GM19463 (cell line): ENCODE results near the gene TM2D1.

Experiments
- ATAC-seq: cut with Tn5 transposase; IDR thresholded peaks from one replicate; pipeline ENCODE4 v1.9.1; 2021; ENCODE audit warnings: mild to moderate bottlenecking, moderate library complexity; ENCODE audit not compliant: unreplicated experiment

Gene TM2D1

DNA sequence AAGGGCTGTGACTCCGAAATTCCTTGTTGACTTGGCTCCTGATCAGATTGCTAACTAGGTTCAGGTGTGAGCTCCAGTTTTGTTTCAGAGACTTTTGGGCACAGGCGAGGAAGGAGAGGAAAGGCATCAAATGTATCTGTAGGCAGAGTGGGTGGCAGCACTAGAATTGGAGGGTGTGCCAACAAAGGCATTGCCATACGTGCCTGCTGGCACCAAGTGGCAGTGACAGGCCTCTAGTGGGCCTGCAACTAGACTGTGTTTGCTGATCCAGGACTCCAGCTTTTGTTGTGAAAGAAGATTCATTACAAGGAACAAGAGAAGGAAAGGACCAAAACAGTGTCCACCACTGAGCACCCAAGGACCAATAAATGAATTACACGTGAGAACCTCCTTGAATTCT is 79.5 kb downstream of the TM2D1 start:
- ATAC-seq, result no peak

DNA sequence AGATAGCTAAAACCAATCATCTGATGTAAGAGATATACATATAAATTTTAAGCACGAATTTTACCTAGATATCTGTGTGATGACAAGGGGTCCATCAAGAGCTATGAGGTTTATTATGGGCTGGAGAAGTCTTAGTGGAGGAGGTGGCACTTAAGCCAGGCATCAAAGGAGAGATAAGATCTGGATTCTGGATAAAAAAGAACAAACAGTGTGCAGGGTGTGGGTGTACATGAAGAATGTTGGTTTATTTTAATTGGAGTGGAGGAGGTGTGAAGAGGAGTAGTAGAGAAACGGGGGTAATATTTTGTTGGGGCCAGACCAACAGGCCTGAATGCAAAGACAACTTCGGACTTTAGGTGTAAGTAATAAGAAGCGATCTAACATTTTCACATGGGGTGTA is 80.6 kb downstream of the TM2D1 start:
- no peak for ATAC-seq

DNA sequence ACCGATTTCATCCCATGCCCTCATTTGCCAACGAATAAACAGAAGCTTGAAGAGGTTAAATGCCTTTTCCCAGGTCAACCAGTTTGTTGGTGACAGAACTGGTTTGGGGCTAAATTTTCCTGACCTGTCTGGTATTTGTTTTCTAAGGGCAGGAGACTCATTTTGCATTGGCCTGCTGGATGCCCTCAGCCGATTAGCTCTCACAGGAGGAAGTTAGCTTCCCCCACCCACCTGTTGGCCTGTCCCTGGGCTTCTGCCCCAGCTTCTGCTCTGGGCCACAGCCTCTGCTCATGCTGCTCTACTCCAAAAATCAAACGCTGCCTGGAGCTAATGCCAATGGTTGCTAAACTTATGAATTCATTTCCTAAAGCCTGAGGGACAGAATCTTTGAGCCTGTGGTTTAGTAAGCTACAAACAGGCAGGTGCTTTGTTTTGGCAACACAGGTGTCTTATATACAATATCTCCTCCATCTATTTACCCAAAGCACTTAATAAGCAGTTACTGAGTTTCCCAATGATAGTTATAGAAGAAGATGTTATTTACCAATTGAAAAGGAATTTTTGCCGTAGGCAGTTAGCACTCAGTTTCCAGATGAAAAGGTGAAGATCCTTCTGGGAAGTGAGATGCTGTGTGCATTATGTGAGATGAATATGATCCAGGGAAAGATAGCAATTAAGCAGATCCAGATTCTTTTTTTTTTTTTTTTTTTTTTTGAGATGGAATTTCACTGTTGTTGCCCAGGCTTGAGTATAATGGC is 82.3 kb downstream of the TM2D1 start:
- no peak for ATAC-seq

DNA sequence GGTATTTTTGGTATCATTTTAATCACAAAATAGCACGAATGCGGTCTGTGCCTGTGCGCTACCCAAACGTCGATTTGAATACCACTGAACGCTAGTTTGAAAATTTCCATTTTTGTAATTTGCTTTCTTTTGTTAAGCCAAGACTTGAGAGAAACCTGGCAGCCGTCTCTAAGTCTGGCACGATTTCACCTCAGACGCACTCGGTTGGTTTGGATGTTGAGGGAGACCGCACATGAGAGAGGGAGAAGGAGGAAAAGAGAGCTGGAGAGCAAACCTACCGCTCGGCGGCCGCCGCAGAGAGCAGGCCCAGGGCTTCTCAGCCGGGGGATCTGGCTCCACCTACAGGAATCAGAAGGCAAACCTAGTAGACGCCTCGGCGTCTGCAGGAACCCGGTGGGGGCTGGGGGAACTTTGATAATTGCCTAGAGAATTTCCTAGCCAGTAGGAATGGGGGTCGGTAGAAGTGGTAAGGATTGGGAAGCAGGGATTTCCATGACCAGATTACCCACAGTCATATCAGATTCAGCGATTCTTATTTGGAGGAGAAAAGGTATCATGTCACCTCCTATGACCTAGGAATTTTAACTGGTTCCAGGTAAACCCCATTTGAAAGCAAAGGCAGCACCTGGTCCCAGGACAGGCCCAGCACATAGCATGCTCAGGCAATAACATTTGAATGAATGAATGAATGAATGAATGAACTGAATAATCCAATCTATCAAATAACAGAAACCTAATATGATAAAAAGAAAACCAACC is 83.2 kb downstream of the TM2D1 start:
- peak; percentile 98 for ATAC-seq

DNA sequence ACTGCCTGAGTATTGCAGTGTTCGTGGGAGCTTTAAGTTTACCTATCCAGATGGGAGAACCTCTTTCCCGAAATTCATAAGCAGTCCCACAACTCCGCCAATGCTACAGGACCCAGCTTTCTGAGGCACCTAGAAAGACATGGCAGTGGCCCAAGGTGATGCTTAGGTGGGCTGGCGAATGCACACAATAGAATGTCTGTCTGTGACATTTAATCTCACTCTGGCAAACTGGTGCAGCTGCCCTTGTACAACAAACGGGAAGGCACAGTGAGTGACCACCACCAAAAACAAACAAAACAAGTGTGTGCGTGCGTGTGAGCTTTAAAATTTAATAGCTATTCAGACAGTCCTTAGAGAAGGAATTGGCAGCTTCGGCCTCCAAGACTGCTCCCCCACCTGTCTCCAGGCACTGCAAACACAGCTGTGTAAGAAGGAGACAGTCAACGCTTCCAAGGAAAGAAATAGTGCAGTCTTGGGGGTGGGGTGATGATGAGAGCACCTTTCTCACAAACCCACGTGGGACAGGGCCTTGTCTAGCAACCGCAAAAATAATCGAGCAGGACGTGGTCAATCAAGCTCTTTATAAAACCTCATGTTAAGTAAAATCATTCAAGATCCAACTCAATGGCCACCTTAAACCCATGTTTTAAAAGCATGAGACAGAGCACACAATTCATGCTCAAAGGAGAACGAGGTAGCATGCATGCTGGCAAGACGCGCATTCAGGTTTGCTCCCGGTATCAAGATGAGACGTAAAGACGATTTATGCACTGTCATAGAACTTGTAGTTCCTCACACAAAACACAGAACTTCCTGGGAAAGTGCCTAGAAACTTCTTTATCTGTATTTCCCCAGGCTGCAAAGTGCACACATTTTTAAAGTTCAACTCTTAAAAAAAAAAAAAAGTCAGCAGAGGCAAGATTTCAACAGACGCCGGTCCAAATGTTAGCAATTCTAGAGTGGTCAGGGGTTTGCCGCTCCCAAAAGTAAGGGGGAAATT is 84.1 kb downstream of the TM2D1 start:
- no peak for ATAC-seq

DNA sequence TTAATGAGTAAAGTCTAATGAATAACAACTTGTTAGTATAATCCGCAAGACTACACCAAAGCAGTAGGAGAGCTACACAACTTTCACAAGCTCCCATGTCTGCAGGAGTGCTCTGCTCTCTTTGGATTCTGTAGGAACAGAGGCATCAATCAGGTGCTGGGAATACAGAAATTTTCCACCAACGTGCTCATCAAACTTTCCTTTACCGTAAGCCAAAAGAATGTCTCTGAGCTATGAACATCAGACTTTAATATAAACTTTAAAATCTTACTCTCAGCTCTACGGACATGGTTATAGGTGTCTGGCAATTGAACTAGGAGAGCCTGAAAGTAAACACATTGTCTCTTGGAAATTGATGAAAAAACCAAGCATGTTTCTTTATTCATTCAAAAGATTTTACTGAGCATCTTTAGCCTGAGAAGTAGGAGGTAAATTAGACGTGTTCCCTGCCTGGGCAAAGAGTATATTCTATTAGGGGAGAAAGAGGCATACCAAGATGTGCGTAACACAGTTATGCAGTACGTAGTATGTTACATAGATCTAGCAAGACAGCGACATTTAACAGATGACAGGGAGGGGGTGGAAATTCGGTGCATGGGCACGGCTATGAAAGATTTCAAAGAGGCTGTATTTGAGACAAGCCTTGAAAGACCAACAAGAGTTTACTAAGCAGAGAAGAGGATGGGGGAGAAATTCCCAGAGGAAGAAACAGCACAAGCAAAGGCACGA is 85.2 kb downstream of the TM2D1 start:
- no peak for ATAC-seq

DNA sequence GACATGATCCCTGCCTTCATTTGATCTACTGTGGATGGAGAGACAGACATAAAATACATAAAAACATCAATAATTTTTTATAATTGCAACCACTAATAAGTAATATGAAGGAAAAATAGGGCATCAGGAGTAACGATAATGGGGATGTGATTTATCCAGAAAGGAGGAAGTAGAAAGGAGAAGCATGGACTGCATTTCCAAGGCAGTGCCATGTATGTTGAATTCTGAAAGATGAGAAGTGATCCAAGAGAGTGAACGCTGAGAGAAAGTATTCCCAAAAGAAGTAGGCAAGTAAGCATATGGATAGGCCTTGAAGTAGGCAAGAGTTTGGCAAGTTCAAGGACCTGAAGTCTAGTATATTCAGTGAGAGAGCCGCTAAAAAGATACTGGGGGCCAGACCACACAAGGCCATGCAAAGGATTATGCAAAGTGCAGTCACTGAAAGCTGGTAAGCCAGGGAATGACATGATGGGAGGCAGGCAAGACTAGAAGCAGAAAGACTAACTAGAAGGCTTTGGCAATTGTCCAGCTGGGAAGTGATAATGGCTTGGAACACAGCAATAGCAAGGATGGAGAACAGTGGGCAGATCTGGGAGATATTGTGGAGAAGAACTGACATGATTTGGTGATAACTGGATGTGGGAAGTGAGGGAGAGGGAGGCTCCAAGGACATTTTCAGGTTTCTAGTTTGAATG is 85.9 kb downstream of the TM2D1 start:
- no peak for ATAC-seq

DNA sequence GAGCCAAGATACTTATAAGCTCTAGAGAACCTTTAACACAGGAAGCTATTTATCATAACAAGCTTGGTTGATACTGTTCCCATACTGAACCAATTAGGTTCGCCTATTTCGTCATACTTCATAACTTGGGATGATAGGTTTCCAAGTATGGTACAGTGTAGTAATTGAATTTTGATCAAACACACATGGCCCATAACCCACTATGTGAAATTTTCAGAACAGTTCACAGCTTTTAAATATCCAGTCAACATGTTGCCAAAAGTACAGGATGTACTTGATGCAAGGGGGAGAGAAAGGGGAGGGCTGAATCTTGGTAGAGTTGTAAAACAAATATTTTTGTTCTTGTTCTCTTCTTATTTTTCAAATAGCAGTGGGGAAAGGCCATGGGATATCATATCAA is 86.6 kb downstream of the TM2D1 start:
- no peak for ATAC-seq

DNA sequence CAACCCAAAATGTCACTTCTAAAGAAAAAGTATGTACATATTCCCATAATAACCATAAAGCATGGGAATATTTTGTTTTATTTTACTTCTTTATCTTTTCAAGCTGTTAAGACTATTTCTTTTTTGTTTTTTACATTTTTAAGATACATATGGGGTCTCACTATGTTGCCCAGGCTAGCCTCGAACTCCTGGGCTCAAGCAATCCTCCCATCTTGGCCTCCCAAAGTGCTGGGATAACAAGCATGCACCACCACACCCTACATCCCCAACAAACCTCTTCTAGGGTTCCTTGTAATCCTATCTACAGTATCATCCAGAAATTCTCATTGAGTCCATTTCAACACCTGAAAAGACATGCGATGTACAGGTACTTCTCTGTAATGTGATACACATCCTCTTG is 87.5 kb downstream of the TM2D1 start:
- no peak for ATAC-seq

DNA sequence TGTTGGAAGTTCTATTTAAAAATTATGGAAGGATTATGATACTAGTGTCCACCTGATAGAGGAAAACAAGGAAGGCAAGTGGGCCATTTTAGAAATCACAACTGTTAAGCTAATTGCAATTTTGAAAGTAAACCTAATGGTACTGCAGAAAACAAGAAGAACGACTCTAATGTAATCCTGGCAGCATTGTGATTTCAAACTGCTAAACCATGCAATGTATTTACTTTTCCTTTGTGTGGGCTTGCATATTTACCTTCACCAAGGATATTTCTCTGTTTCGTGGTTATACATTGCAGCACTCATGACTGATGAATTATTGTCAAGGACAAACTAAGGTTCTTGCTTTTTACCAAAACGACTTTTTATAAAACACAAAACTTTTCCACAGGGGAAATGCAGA is 88.1 kb downstream of the TM2D1 start:
- no peak for ATAC-seq

DNA sequence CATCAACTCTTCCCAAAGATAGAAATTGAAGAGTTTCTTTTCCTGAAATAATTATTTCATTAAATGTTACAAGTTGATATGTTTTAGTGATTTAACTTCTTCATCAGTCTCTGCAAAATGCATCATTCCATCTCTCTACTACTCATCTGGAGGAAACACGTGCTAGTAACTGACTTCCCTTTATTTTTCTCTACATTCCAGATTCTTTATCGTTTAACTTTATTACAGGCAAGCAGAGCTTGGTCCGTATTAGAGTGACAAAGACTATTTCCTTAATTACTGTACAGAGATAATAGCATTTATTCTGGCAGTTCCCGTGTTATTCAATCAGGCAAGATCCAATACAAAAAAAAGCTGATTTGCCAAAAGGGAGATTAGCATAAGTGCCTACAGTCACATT is 88.6 kb downstream of the TM2D1 start:
- ATAC-seq, result no peak

DNA sequence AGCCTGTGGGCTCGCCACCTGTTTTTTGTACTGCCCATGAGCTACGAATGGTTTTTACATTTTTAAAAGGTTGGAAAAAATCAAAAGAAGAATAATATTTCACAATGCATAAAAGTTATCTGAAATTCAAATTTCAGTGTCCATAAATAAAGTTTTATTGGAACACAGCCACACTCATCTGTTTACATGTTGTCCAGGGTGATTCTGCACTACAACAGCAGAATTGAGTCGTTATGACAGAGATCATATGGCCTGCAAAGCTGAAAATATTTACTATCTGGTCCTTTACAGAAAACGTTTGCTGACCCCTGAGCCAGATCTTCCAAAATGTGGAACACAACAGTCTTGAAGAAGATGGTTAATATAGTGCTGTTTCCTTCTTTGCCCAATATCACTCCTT is 89.4 kb downstream of the TM2D1 start:
- ATAC-seq, result no peak

DNA sequence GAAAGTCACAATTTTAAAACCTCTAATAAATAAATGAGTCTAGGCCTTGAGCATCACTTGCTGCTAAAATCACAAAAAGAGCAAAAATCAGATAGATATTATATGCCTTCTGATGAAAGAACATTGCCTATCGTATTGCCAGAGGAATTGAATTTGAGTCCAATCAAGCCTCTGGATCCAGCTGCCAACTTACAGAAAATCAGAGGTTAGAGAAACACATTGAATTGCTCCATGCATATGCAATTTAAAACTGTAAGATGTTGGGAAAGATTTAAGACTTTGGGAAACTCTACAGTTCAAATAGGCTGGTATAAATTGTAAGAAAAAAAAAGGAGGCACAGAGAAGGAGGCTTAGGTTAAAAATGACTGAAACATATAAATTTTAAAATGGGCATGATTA is 93.5 kb downstream of the TM2D1 start:
- no peak for ATAC-seq
